HEK293T (cell line): ENCODE results near the gene FLII.

Source experiments
- FOXK2 ChIP-seq: fragments of 450-650 bp; IDR thresholded peaks from 2 replicates; pipeline ENCODE4 v1.6.1; 2016; ENCODE audit warnings: mild to moderate bottlenecking
- FOXM1 ChIP-seq: fragments of 450-650 bp; IDR thresholded peaks from 2 replicates; pipeline ENCODE4 v1.6.1; 2017; ENCODE audit warnings: mild to moderate bottlenecking, borderline replicate concordance
- PKNOX1 ChIP-seq: fragments of 450-650 bp; IDR thresholded peaks from 2 replicates; pipeline ENCODE4 v1.6.1; 2016
- SP1 ChIP-seq: fragments of 450-650 bp; IDR thresholded peaks from 2 replicates; pipeline ENCODE4 v1.6.1; 2017
- SUZ12 ChIP-seq: fragments of 450-650 bp; IDR thresholded peaks from 2 replicates; pipeline ENCODE4 v1.6.1; 2016; ENCODE audit warnings: mild to moderate bottlenecking
- ZNF384 ChIP-seq: fragments of 450-650 bp; IDR thresholded peaks from 2 replicates; pipeline ENCODE4 v1.6.1; 2016

- TF ChIP-seq SUZ12 (no peak), SP1 (no peak), FOXK2 (no peak), FOXM1 (no peak), PKNOX1 (no peak), ZNF384 (no peak)
Measured at GRCh38 chr17:18225642-18226283, 32.8 kb downstream of the FLII start.
